GM19455 (cell line): ENCODE data around the gene ASTN1.
"Not testable (repeated sequence)": the region's sequence is repeated elsewhere in the genome, so short reads cannot be mapped to it uniquely, and the experiment has no call there.

Source experiments
- ATAC-seq: cut with Tn5 transposase; IDR thresholded peaks from one replicate; pipeline ENCODE4 v1.9.1; 2021; ENCODE audit not compliant: unreplicated experiment

The ASTN1 gene

DNA sequence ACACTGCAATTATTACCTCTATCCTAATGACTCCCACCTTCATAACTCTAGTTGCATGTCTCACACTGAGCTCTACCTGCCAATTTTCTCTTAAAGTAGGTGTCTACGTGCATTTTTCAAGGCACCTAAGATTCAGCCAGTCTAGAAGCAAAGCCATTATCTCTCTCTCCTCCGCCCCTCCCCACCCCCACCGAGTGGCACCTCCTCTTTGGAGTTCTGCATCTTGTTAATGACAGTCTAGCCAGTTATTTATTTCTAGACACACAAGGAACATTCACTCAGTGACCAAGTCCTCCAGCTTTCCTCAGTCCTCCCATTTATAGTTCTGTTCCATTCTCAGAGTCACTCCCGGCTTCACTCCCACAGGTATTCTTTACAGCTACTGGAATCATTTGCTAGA lies 47.6 kb downstream of the ASTN1 start:
- ATAC-seq: no peak

GRCh38 chr1:177106614-177107365 lies 57.7 kb downstream of the ASTN1 start:
- ATAC-seq: no peak

- ATAC-seq: no peak
Measured at GRCh38 chr1:177106196-177106595, 58.3 kb downstream of the ASTN1 start.

DNA sequence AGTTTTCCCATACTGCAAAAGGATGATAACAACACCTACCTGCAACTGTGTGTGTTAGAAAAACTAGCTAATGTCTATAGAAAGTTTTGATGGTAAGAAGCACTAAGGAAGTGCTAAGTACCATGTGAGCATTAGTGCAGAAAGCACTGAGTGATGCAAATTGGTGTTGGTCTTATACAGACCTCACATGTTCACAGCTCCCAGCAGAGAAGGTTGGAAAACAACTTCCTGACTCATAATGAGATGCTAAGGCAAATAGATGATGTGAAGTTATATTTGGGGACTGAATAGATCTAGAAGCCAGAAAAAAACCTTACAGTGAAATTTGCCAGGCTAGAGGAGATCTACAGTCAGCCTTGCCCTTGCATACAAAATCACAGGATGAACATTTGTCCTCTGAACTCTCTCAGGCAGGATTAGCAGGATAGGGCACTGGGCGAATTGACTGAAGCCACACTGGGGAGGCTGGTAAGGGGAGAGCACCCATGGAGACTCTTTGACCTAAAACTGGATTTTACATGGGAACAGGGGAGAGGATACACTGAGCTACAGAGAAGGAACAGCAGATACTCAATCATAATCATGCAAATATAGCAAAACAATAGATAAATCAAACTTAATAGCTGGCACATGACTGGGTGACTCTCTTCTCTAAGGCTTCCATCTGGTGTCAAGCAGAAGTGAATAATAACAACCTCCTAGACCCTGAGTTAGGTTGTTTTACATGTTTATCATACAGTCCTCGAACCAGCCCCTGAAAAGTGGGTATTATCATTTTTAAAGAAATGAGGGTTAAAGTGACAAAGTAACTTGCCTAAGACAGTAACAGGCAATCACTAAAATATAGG lies 61.3 kb downstream of the ASTN1 start:
- no peak for ATAC-seq

DNA sequence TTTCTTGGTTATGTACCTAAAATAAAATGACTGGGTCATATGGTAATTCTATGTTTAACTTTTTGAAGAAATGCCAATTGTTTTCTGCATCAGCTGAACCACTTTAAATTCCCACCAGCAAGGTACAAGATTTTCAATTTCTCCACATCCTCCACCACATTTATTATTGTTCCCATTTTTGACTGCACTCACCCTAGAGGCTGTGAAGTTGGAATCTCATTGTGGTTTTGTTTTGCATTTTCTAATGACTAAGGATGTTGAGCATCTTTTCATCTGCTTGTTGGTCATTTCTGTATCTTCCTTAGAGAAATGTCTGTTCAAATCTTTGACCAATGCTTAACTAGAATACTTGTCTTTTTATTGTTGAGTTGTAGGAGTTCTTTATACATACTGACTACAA lies 72.5 kb downstream of the ASTN1 start:
- ATAC-seq: no peak

DNA sequence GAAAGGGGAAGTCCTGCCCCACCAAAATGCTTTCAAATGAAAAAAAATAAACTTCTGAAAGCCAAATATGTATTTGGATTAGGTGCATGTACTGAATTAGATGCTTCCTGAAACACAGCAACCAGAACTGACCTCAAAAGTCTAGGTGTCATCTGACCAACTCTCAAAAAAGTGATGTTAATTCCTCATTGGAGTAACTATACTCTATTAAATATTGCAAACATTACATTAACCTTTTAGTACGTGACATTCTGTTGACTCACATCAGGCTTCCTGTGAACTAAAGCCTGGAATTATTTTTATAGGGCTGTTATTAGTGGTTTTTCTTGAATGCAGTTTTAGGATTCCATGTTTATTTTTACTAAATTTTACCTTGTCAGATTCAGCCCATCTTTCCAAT lies 73.5 kb downstream of the ASTN1 start:
- ATAC-seq: no peak

DNA sequence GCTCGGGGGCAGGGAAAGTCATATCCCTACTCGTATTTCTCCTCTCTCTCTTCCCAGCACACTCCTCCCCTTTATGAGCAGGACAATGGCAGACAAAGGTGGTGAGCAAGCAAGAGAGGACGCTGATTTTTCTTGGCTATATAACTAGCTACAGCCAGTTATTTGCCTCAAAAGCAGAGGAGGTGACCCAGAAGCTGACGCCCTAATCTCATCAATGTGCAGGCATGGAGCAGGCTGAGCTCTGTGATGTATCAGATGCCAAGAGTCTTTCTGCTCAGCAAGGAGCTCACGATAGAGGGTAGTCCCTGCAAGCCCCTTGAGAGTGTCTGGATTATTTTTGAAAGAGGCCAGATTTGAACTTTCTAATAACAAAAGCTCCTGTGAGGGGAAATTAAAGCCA lies 75.5 kb downstream of the ASTN1 start:
- no peak for ATAC-seq

DNA sequence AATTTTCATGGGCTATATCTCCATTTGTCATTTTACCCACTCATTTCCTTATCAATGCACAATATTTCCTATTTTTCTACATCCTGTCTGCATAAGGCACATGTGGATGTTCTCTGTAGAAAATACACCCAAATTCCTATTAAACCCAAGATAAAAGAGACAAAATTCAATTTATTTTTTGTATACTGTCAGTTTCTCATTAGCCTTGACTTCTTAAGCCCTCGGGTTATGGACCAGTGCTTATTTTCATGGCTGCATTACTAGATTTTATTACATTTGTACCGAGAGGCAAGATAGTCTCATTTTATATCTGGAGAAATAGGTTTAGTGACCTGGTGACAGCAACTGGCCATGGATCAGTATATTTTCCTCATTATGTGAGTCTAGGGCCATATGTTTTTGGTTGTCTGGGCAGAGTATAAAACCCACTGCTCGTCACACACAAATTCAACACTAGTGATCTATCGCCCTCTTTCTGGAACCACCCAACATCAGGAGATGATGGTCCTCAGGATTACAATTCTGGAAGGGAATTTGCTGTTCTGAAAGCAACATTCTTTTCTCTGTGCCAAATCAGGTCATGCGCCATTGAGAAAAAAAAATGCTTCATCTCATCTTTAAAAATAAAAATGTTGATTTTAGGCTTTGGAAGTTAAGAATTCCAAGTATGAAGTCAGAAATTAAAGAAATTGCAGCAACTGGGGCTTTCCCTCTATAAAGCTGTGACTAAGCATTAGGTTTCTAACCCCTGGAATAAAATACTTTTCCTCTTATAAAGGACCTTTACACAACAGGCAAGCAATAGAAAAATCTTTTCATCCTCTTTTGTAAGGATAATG lies 81.4 kb downstream of the ASTN1 start:
- no peak for ATAC-seq

DNA sequence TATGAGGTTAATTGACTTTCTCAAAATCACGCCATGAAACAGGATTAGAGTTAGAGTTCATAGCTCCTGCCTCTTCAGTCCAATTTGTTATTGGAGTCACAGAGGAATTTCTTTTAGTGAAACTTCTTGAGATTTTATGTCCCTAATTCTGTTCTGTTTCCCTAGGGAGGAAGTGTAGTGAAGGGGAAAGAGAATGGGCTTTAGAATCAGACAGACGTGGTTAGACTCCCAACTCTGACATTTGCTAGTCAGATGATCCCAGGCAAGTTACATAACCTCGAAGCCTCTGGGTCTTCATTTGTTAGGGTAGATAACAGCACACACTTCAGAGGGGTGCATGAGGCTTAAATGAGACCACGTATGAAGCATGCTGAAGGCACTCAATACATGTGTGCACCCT lies 83.9 kb downstream of the ASTN1 start:
- ATAC-seq: no peak

DNA sequence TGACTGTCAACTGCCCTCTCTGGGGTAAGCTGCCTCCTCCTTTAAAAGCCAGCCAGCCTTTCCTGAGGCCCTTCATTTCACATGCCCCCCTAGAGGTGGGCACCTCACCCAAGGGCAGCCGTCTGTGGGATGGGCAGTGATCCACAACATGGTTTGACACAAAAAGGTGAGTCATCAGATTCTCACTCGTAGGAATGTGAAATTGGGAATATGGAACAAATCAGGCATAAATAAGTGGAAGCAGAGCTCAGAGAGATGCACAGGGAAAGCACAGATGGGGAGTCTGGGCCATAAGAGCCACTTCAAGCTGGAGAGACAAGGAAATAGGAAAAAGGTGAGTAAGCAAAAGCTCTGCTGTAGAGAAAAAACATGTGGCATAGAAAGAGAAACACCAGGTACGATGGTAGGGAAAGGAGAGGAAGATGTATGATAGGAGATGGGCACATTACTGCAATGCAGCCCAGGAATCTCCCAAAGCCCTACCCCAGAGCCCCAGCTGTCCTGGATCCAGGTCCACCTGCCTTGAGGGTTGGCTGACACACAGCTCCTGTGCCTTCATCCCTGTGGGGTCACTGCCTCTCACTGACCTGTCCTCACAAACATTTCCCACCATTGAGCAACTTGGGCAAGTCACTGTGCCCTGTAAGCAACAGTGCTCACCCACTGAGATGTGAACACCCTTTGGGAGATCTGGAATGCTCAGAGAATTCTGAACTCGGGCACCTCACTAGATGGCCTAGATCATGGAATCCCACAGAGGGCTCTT lies 86.6 kb downstream of the ASTN1 start:
- ATAC-seq: no peak

DNA sequence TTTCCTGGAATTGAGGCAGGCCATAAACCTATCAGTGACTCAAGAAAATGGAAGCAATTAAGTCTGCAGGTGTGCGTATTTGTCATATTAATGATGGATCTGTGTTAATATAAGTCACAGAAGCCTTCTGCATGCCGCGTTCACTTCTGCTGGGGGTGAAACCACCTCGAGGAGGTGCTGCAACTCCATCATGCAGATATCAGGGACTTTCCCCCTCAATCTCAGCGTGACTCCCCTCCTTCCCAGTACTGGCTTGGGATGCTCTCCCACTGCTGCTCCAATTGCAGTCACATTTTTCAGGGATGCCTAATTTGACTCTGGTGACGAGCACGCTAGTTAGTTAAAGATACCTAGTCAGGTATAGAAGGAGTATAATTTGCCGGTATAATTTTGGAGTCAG lies 87.5 kb downstream of the ASTN1 start:
- no peak for ATAC-seq

DNA sequence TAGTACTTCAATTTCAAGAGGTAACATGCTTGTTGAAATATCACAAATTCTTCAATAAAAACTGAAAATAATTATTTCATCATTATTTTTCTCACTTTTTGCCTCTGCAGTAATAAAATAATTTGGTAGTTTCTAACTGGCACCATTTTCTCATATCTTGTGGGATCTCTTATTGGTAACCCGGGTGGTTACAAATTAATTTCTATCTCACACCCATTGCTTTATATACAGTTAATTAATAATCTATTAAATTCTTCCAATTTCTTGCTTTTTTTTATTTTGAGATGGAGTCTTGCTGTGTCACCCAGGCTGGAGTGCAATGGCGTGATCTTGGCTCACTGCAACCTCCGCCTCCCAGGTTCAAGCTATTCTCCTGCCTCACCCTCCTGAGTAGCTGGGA lies 89.7 kb downstream of the ASTN1 start:
- ATAC-seq: not testable (repeated sequence)

DNA sequence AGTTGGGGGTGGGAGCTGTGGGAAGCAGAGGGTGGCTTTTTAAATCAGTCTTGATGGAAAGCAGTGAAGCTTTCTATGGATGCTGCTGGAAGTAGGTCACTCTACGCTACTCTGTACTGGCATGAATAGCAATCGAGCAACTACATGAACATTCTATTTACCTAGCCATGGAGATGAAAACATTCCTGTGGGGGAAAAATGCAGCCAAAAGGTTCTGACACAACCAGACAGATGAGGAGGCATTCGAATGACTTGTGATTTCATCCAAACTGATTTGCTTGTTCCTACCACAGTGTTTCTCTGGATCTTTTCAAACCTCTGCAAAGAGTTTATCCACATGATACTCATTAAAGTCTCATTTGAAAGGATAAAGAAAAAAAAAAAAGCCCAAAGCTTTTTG lies 95.0 kb downstream of the ASTN1 start:
- ATAC-seq: no peak

DNA sequence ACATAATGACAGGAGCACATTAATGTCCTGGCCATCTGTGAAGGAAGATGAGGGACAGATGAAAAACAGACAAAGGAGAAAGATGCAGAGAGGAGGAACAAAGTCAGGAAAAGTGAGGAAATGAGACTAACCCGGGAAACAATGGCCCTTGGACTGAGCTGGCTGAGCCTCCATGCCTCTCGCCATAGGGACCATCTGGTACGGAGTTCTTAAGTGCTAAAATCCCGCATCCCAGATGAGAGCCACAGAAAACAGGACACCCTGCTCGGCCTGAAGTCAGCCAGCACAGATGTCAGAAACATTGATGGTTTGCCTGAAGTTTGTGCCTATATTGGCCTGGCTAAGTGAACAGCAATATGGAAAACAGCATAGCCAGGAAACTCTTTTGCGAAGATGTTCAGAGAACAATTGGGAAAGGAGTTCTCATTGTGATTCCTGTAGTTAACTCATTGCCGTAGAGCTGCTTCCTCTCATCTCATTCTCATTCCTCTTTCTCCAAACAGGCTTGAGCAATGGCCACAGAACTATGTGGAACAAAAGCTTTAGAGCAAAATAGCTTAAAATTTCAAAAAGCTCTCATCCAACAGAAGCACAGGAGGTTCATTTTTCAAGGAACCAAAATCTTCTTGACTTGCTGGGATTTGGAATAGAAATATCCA lies 96.6 kb downstream of the ASTN1 start:
- no peak for ATAC-seq

GRCh38 chr1:177065430-177065829 lies 99.1 kb downstream of the ASTN1 start:
- ATAC-seq: no peak

DNA sequence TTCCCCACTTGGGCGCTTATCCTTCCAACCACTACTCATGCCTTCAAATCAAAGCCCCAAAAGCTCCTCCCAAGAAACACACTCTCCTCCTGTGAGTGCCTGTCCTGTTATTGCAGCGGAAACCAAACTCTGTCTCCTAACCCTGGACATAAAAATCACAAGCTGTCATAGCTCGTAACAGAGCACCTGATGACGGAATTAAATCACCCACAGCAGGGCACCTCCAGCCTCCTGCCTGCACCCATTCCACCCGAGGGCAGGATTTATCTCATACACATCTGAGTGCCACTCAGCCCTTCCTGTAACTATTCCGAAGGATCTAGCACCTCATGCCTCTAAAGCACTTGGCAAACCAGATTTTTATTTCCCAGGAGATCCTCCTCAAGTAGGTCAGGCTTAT lies 100.9 kb downstream of the ASTN1 start:
- no peak for ATAC-seq

- ATAC-seq: no peak
Measured at GRCh38 chr1:177054542-177054941, 110.0 kb downstream of the ASTN1 start.

DNA sequence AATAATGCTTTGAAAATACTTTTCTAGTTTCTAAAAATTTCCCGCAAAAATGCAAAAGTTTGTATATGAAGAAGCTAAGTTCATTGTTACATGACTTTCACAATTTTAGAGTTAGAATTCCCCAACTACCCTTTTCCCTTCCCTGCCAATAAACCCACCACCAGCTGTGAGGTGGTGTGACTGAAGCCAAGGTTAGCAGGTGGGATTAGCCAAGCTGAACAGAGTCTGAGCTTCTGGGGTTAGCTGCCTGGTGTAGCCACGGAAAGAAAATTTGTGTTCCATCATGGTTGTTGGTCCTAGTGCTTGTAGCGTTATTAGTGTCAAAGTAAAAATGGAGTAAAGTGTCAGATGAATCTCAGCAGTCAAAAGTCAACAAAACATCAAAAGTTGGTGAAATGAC lies 110.9 kb downstream of the ASTN1 start:
- ATAC-seq: no peak

GRCh38 chr1:177048314-177049069 lies 116.0 kb downstream of the ASTN1 start:
- ATAC-seq: no peak

DNA sequence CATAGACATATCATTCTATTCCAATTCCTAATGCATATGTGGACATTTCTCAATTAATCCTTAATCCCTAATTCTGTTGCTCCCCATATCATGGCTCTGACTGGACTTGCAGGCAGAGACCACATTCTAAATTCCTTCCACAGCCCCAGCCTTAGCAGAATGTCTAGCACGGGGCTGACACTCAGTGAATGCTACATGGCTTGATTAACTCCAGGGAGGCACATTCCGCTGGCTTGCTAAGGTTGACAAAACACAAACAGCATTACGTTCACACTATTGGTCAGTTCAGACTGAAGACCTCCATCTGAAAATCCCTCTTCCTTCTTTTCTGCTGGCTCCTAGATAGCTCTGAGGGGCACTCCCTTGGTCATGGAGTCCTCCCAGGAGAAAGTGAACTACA lies 119.4 kb downstream of the ASTN1 start:
- no peak for ATAC-seq
